SH-SY5Y (cell line): ENCODE measurements around the gene ZNF425.

Source experiments
- GATA2 ChIP-seq: IDR thresholded peaks from 2 replicates; pipeline ENCODE4 v1.6.1; 2011; ENCODE audit warnings: mild to moderate bottlenecking, low read depth, low read length
- GATA3 ChIP-seq: IDR thresholded peaks from 2 replicates; pipeline ENCODE4 v1.6.1; 2011; ENCODE audit warnings: low read depth, mild to moderate bottlenecking, low read length, moderate library complexity

The ZNF425 gene

GRCh38 chr7:149147072-149147751, 21.1 kb upstream of the ZNF425 start, which contains the start of gene ZNF398:
ZNF398 (plus strand) TSS chr7:149147453; CDS start chr7:149147743, 290 bp downstream.
- TF ChIP-seq GATA3 (no peak), GATA2 (no peak)

GRCh38 chr7:149145031-149145845, 19.1 kb upstream of the ZNF425 start:
- TF ChIP-seq GATA2 = no peak
- no peak for TF ChIP-seq GATA3

- no peak for TF ChIP-seq GATA3
- no peak for TF ChIP-seq GATA2
Measured at GRCh38 chr7:149141893-149142292, 15.8 kb upstream of the ZNF425 start.

GRCh38 chr7:149140831-149141230, 14.7 kb upstream of the ZNF425 start:
- TF ChIP-seq GATA2 = no peak
- TF ChIP-seq GATA3 = no peak

- no peak for TF ChIP-seq GATA3
- no peak for TF ChIP-seq GATA2
Measured at GRCh38 chr7:149136118-149136517, 10.0 kb upstream of the ZNF425 start.

- TF ChIP-seq GATA3 (no peak), GATA2 (no peak)
Measured at GRCh38 chr7:149133028-149133710, 7.0 kb upstream of the ZNF425 start.

- TF ChIP-seq GATA2 = no peak
- TF ChIP-seq GATA3 = no peak
Measured at GRCh38 chr7:149130572-149131198, 4.6 kb upstream of the ZNF425 start.

GRCh38 chr7:149126662-149127266, 640 bp upstream of the ZNF425 start:
- TF ChIP-seq GATA2 (no peak), GATA3 (no peak)

GRCh38 chr7:149125189-149125862, 798 bp downstream of the ZNF425 start:
- TF ChIP-seq GATA3 = no peak
- no peak for TF ChIP-seq GATA2

GRCh38 chr7:149109969-149110368, 16.2 kb downstream of the ZNF425 start:
- TF ChIP-seq GATA3 (no peak), GATA2 (no peak)

- no peak for TF ChIP-seq GATA3
- TF ChIP-seq GATA2 = no peak
Measured at GRCh38 chr7:149104749-149105148, 21.4 kb downstream of the ZNF425 start.

- no peak for TF ChIP-seq GATA2
- TF ChIP-seq GATA3 = no peak
Measured at GRCh38 chr7:149104214-149104613, 21.9 kb downstream of the ZNF425 start.

- TF ChIP-seq GATA2 (no peak), GATA3 (no peak)
Measured at GRCh38 chr7:149103424-149103823, 22.7 kb downstream of the ZNF425 start.
